22Rv1 (cell line): ENCODE data around the gene P2RY10.

Source experiments
- ZFX ChIP-seq: fragments of 450-650 bp; IDR thresholded peaks from 2 replicates; pipeline ENCODE4 v1.6.1; 2017; ENCODE audit warnings: antibody characterized with exemption, borderline replicate concordance
- TF ChIP-seq, protein P1 (sequence below): fragments of 450-650 bp; IDR thresholded peaks from 2 replicates; pipeline ENCODE4 v1.5.1; 2017; ENCODE audit warnings: mild to moderate bottlenecking

DNA sequence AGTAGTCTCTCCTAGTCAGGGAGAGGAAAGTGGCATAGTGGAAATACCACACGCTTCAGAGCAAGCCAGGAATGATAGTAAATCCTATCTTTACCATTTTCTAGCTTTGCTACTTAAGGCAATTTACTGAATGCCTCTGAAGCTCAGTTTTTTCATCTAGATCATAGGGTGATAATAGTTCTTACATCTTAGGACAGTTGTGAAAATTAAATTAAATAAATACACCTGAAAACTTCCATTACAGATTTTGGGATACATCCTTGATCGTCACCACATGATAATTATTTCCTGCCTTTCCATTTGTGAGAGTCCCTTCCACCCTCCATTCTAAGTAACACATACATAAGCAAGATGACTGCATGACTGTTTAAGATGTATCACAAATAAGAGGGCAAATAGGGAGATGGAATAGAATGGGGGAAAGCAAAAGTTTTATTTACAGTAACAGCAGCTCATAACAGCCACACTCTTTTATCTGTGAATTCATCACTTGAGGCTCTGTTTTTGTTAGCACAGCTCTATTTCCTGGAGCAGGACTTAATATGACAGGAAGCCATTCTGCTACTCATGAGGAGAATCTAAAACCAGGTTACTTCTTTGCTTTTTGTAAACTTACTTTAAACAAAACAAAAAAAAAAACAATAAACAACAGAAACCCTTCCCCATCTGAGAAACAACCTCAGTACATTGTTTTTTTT is 13.4 kb downstream of the P2RY10 start:
- TF ChIP-seq, protein P1, sequence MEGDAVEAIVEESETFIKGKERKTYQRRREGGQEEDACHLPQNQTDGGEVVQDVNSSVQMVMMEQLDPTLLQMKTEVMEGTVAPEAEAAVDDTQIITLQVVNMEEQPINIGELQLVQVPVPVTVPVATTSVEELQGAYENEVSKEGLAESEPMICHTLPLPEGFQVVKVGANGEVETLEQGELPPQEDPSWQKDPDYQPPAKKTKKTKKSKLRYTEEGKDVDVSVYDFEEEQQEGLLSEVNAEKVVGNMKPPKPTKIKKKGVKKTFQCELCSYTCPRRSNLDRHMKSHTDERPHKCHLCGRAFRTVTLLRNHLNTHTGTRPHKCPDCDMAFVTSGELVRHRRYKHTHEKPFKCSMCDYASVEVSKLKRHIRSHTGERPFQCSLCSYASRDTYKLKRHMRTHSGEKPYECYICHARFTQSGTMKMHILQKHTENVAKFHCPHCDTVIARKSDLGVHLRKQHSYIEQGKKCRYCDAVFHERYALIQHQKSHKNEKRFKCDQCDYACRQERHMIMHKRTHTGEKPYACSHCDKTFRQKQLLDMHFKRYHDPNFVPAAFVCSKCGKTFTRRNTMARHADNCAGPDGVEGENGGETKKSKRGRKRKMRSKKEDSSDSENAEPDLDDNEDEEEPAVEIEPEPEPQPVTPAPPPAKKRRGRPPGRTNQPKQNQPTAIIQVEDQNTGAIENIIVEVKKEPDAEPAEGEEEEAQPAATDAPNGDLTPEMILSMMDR: no peak
- no peak for TF ChIP-seq ZFX
